ENCODE measurements around the gene ZRANB1.
A peak's percentile ranks its signal among the peaks of the same experiment; 100 is the strongest.

ZRANB1 gene

DNA sequence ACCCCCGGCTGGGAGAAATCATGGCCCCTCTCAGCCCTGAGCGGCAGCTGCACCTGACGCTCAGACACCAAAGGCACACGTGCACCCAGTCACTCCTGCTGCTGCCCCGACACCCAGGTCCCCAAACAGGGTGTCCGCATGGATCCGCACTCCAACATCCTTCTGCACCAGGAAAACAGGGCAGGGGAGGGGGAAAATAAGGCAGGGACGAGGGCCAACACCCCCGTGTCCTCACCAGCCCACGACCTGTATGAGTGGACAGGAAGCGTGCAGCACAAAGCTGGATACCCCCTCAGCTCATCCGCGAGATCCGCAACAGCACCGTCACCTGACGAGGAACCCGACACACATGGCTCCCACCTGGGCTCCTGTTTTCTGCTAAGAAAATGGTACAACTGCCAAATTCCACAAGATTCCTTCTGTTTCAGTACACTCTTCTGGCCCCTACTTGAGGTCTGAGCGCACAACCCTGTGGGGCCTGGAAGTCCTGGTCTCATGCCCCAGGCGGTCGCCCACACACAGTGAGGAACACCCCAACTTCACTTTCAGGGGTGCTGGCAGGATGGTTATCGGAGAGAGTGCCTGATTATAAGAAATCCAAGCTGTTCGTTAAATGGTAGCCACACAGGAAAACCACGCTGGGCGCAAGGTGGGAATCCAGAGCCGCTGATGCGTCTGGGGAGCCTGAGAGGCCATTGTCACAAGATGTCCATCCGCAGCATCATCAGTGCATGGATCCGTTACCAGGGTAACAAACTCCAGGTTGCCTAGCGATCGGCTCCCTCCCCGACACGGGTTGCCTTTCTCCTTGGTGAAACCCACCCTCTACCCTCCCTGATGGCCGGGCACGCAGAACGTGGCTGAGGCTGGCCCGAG lies 63.6 kb downstream of the ZRANB1 start:
- DNase-seq (ENCODE audit: low spot score) = no peak

- no peak for DNase-seq (ENCODE audit: low spot score)
These were observed 64.3 kb downstream of the ZRANB1 start for GRCh38 chr10:125006188-125006680.

GRCh38 chr10:125006921-125007426 lies 65.1 kb downstream of the ZRANB1 start:
- no peak for DNase-seq (ENCODE audit: low spot score)

- no peak for DNase-seq (ENCODE audit: low spot score)
These were observed 65.5 kb downstream of the ZRANB1 start for GRCh38 chr10:125007436-125007835.

GRCh38 chr10:125008689-125009638 lies 67.0 kb downstream of the ZRANB1 start:
- no peak for DNase-seq (ENCODE audit: low spot score)

DNA sequence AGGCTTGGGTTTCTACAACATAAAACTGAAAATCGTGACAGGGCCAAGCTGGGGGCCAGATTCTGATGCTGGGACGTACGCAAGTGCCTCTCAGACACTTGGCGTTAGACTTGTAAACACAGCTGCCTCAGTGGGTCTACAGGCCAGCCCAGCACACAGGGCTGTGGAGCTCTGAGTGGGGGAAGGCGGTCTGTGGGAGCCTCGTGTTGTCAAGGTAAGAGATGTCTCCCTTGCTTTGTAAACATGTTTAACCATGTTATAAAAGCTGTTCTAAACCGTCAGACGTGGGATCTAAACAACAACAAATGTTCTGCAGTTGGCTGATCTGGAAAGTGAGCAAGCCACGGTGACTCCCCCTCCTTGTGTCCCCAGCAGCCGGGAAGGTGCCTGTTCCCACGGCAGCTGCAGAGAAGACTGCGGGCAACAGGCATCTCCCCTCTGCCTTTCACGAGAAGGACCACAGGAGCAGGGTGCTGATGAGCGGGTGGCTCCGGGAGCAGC lies 67.8 kb downstream of the ZRANB1 start:
- DNase-seq (ENCODE audit: low spot score) = no peak

- no peak for DNase-seq (ENCODE audit: low spot score)
These were observed 68.4 kb downstream of the ZRANB1 start for GRCh38 chr10:125010362-125010761.

DNA sequence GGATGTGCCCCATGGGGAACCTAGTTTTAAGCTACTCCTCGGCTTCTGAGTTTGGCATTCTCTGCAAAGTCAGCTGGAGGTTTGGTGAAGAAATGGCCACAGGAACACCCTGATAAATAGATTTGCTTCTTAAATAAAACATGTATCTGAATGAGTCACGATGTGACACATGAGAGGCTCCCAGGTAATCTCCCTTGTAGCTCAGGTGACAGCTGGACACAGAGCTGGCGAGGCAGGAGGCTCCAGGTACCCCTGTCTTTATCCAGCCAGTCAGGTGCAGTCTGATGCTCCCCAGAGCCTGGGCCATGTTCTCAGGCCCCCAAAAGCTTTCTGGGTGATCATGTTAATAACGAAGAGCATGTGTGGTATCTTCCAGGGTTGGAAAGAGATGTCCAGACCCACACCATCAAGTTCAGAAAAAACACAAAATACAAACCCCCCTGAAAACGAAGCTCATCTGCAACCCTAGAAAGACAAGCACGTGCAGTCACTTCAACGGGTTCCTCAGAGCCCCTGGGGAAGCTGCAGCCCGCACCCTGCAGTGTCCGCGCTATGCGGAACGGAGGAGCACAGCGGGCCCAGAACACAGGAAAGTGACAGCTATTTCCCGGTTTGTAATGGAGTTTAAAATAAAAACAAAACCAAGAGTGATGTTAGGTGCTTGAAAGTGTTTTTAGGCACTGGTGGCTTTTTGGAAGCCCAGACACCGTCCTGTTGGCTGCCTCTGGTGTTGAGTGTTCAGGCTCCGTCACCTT lies 69.4 kb downstream of the ZRANB1 start:
- DNase-seq (ENCODE audit: low spot score) = no peak

GRCh38 chr10:125011926-125012705 lies 70.2 kb downstream of the ZRANB1 start:
- peak; percentile 67 for DNase-seq (ENCODE audit: low spot score)

DNA sequence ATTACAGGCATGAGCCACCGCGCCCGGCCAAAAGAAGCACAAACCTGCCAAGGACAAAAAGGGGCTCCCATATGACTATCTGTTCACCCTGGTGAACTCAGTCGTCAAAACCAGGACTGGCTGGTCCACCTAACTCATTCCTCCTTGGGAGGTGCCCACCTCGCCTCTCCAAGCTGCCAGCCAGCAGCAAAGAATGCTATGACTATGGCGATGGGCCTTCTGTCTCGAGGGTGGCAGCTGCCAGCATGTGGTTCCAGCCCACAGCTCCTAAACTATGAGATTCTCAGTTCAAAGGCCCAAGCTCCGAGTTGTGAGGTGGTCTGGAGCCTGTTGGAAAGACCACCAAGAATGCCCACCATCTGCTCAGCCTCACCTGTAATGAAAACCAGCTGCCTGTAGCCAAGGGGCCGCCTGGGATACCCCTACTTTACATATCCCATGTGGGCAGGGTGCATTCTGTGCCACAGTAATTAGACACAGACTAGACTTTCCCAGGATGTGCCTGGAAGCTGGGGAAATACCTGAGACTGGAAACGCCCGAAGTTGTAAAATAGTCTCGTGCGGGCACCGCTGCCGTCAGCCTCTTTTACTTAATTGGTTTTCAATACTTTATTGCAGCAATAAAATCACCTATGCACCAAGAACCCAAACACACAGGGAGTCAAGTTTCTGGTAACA lies 71.1 kb downstream of the ZRANB1 start:
- no peak for DNase-seq (ENCODE audit: low spot score)

DNA sequence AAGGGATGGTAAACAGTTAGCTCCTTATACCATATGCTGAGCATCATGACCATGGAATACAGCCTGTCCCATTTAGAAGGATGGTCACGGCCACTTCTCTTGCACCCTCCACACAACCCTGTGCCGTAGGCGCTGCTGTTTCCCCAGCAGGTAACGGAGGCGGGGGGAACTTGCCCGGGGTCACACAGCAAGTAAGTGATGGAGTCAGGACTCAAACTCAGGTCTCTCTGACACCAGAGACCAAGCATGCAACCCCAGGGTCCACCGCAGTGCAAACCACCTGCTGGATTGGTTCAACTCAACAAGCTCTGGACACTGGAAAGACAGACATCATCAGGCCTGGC lies 71.6 kb downstream of the ZRANB1 start:
- DNase-seq (ENCODE audit: low spot score) = no peak

- DNase-seq (ENCODE audit: low spot score) = no peak
These were observed 72.3 kb downstream of the ZRANB1 start for GRCh38 chr10:125014086-125014830.

DNA sequence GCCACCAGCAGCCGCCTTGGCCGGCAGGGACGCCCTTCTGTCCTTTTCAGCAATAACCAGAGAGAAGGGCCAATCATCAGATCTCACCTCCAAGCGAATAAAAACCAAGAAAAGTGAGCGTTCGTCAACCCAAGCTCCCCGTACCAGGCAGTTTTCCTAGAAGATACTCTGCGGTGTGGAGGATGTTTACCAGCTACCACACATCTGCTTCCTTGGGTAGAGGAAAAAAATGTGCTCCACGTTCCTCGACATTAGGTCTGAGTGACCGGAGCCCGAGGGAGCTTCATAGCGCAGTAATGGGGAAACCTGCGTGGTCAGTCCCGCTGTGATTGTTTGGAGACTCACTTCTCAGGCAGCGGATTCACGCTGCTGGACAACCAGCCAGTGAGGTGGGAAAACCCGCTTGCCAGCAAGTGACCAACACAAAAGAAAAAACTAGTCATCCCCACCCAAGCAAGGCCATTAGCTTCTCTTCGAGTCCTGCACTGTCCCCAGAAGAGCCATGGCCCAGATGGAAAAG lies 73.0 kb downstream of the ZRANB1 start:
- DNase-seq (ENCODE audit: low spot score) = no peak

- DNase-seq (ENCODE audit: low spot score) = no peak
These were observed 73.5 kb downstream of the ZRANB1 start for GRCh38 chr10:125015356-125015944.

DNA sequence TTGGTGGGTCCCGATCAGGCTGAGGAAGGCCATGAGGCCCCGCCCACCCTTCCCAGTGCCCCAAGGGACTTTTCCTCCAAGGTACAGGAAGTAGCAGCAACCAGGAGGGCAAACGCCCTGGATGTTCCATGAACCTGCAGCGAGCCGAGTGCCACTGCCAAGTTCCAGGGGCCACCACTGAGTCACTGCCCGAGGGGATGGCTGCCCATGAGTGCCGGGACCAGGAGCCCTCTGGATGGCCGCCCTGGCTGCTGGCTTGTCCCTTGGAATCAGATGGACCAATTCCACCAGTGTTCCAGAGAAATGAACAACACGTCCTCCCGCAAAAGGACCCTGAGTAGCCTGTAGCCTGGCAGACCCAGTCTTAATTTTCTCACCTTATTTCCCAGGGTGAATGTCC lies 74.2 kb downstream of the ZRANB1 start:
- DNase-seq (ENCODE audit: low spot score) = no peak

- no peak for DNase-seq (ENCODE audit: low spot score)
These were observed 74.8 kb downstream of the ZRANB1 start for GRCh38 chr10:125016611-125017202.

DNA sequence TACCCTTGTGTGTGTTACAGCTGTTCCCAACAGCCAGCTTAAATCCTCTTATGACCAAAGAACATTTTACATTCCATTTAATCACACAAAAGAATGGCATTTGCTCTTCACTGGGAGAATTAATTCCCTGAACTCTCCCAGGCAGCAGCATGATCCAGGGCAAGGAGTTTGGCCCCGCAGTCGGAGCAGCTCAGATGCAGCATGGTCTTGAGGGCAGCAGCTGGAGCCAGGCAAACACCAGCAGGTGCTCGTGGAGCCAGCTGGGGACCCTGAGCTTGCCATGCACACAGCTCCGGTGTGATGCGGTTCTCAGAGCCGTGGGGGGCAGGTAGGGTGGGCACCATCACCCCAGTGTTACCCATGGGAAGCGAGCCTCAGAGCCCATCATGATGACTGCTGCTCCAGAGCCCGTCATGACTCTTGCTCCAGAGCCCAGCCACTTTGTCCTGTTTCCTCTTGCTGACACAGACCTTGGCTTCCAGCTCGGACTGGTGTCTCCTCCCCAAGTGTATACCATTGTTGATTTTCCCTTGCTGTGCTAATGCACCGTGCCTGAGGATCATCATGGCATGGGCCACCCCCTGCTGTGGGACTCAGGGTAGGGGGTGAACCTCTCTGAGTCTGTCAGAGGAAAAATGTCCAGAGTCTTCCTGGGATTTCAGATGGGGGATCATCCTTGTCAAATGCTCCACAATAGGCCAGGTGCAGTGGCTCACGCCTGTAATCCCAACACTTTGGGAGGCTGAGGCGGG lies 75.8 kb downstream of the ZRANB1 start:
- DNase-seq (ENCODE audit: low spot score) = no peak
